Aorta (tissue), 5 donors: ENCODE results near the gene POU3F3. TPM values are rescaled to one million over a fixed set of nuclear protein-coding genes. Genes with fewer than 3 reads are reported as not detected.

Source experiments
- ATAC-seq: fragments of 200-7000 bp; cut with Tn5 transposase; one replicate; pipeline ENCODE4 v1.9.1; 2022; ENCODE audit warnings: moderate library complexity; ENCODE audit not compliant: low FRiP score
- DNase-seq, 2 donors: peaks; one replicate each; pipeline ENCODE4 v3.0.0-alpha.2; 2020
- H3K27ac ChIP-seq, 2 donors: one replicate each; pipeline ENCODE4 v1.5.1; 2013; ENCODE audit warnings: low read length in 2 of 2, mild to moderate bottlenecking in 2 of 2, moderate library complexity in 2 of 2, control low read depth in 1 of 2, inconsistent platforms in 1 of 2, low read depth in 1 of 2
- H3K27me3 ChIP-seq, 2 donors: one replicate each; pipeline ENCODE4 v1.6.1; 2013; ENCODE audit warnings: control low read depth in 1 of 2, low read length in 1 of 2, mild to moderate bottlenecking in 1 of 2, moderate library complexity in 1 of 2; ENCODE audit not compliant: insufficient read depth in 2 of 2, control insufficient read depth in 1 of 2
- H3K36me3 ChIP-seq, 2 donors: one replicate each; pipeline ENCODE4 v1.6.1; 2013; ENCODE audit warnings: control low read depth in 1 of 2, low read length in 1 of 2, mild to moderate bottlenecking in 1 of 2; ENCODE audit not compliant: insufficient read depth in 2 of 2, control insufficient read depth in 1 of 2
- H3K4me1 ChIP-seq, 2 donors: one replicate each; pipeline ENCODE4 v1.6.1; 2013; ENCODE audit warnings: low read length in 2 of 2, control low read depth in 1 of 2, mild to moderate bottlenecking in 1 of 2, moderate library complexity in 1 of 2; ENCODE audit not compliant: insufficient read depth in 2 of 2, control insufficient read depth in 1 of 2
- H3K4me3 ChIP-seq, 2 donors: one replicate each; pipeline ENCODE4 v1.5.1; 2013; ENCODE audit warnings: low read length in 2 of 2, control low read depth in 1 of 2, mild to moderate bottlenecking in 1 of 2
- H3K9me3 ChIP-seq: one replicate; pipeline ENCODE4 v1.6.1; 2013; ENCODE audit warnings: mild to moderate bottlenecking, low read length; ENCODE audit not compliant: control insufficient read depth
- WGBS, 2 donors: extraction: QIAGEN DNeasy Blood & Tissue Kit; methylation state at CpG; one replicate each; pipeline ENCODE4 v1.1.7; 2013; 5-methylcytosine and 5-hydroxymethylcytosine counted together
- intact Hi-C, 2 donors: fragments of 100-400 bp; cut with DNase I; formaldehyde crosslinking; loops; one replicate each; pipeline versions ENCODE4 v1.14.2 to v1.15.0; 2022
- polyA plus RNA-seq, 2 donors: library from polyadenylated mRNA; stranded (reverse); fragments of 200-250 nt; gene quantifications; one replicate each; pipeline ENCODE4 v1.2.3, GENCODE V29; 2013
- total RNA-seq, 2 donors: library from RNA; stranded (reverse); fragmentation: NEBNext Ultra II Directional; extraction: Animal tissue kit (Norgen Biotek cat#: 25700); gene quantifications; one replicate each; pipeline ENCODE4 v1.2.1, GENCODE V29; 2021
- donor health status: healthy with polysubstance abuse.
- donor health status: Bipolar disorder and iron deficiency.
- donor health status: DM: no; HTN: no; CAD: no.
- donor health status: DM: no; HTN: no; CAD: no.
- donor health status: DM: yes; HTN: yes; CAD: no.

Gene POU3F3
- total and polyA plus RNA-seq, 4 donors = 0.15 to 0.74 (median 0.25) TPM; not detected in 1

- H3K27me3 ChIP-seq = no peaks in the 10 kb centered on the region
- no peak overlapping the region for H3K4me3 ChIP-seq
- no peaks in the 10 kb centered on the region for H3K9me3 ChIP-seq
- DNase-seq (no peak), ATAC-seq (no peak)
- H3K27ac ChIP-seq = no peak overlapping the region
- intact Hi-C loops = no loop called here
- no peaks in the 10 kb centered on the region for H3K36me3 ChIP-seq
- H3K4me1 ChIP-seq = no peaks in the 10 kb centered on the region
- 88 to 90% methylated on average over 4 of the region's 4 CpGs for WGBS, 2 donors
These were observed 16.4 kb downstream of the POU3F3 start for GRCh38 chr2:104870100-104870975.

GRCh38 chr2:104871649-104871971 lies 17.7 kb downstream of the POU3F3 start:
- 21 to 28% methylated on average over 8 of the region's 8 CpGs for WGBS, 2 donors
- intact Hi-C loops = no loop called here
- no peaks in the 10 kb centered on the region for H3K27me3 ChIP-seq
- H3K4me1 ChIP-seq = no peaks in the 10 kb centered on the region
- H3K9me3 ChIP-seq = no peaks in the 10 kb centered on the region
- no peak overlapping the region for H3K4me3 ChIP-seq
- no peaks in the 10 kb centered on the region for H3K36me3 ChIP-seq
- ATAC-seq = no peak
- no peak overlapping the region for H3K27ac ChIP-seq
- no peak for DNase-seq

DNA sequence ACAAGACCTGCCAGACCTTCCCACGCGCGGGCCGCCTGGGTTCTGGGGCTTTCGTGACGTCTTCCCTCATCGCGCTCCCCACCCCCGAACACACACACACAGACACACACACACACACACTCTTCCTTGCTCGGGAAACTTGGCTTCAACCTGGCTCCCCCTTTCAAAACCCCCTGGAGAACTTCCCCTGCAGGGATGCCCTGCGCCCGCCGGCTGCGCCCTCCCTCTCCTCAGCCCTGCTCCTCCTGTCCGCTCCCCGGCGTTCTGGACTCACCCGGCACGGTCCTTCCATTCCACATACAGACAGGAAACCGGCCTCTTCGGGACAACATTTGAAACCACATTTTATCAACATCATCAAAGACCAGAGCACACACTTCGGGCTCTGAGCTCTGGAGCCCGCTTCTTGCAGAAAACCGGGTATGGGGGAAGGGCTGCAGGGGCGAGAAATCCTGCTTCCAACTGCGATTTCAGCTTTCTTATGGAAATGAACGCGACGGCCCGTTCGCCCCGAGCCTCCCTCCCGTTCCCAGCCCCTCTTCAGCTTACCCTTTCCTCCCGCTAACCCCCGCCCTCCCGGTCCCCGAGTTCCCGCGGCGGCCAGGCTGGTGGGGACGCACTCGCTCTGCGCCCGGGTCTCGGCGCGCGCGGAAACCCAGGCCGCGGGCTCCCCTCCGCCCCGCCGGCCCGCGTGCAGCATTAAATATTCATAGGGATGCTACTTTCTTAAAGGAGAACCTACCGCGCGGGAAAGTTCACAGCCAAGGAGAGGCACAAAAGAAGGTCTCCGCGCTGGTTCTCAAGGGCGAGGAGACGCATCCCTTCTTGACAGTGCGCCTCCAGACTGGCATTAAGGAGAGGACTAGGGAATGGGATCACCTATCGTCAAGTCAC lies 18.3 kb downstream of the POU3F3 start:
- no peak for ATAC-seq
- H3K4me3 ChIP-seq = no peak overlapping the region
- DNase-seq = no peak
- no peaks in the 10 kb centered on the region for H3K27me3 ChIP-seq
- H3K4me1 ChIP-seq = no peaks in the 10 kb centered on the region
- no peaks in the 10 kb centered on the region for H3K9me3 ChIP-seq
- H3K36me3 ChIP-seq = no peaks in the 10 kb centered on the region
- 3 to 4% methylated on average over 65 of the region's 65 CpGs for WGBS, 2 donors
- no peak overlapping the region for H3K27ac ChIP-seq
- intact Hi-C loops = no loop called here

DNA sequence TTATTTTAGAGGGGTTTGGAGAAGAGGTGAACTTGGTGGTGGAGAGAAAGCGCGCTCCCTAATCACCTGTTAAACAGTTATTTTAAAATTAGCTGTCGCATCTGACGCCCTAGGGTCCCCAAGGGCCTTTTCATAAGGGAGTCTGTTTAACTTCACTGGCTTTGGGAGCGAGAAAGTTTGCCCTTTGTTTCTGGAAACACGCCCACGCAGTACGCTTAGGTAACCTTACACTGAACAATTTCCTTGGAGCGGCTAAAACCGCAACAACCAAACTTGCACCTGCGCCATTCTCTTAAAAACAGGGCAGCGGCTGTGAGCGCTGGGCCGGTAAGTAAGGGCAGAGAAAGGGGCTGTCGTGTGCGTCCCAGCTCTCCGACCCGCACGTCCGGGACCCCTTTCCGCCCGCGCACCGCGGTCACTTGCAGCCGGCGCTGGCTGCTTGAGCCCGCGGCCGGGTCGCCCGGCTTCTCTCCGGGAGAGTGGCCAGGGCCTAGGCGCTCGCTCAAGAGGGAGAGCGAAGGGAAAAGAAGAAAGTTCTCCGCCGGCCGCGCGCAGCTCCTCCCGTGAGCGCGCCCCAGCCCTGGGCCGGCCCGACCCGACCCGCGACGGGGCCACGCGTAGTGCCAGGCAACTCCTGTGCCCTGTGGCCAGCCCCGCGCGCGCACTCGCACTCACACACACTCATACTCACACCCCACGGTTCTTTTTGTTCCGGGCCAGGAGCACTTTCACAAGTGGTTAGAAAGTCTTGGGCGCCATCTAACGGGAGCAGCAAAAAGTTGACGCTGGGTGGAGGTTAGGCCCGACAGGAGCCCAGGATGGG lies 19.2 kb downstream of the POU3F3 start:
- H3K36me3 ChIP-seq = no peaks in the 10 kb centered on the region
- no peaks in the 10 kb centered on the region for H3K27me3 ChIP-seq
- H3K9me3 ChIP-seq = no peaks in the 10 kb centered on the region
- intact Hi-C loops = no loop called here
- ATAC-seq (peak; percentile 52), DNase-seq (no peak)
- H3K4me3 ChIP-seq = peak overlapping the region; percentile 22 to 34
- 1 to 2% methylated on average over 60 to 63 of the region's 63 CpGs for WGBS, 2 donors
- H3K4me1 ChIP-seq = no peaks in the 10 kb centered on the region
- no peak overlapping the region for H3K27ac ChIP-seq

DNA sequence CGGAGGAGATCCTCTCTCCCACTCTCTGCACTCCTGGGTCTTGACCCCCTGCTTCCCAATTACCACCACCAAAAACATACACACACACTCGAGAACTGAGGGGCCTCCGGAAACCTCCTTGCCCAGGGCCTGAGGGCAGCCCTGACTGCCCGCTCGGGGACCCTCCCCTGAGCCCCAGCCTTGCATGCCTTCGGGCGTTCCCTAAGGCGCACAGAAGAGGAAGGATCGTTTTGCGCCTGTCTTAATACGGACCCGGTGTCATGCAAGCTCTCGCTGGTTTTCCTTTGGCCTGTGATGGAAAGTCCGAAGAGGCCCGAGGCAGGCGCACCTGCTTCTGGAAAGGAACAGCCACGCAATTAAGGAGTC lies 19.8 kb downstream of the POU3F3 start:
- DNase-seq (no peak), ATAC-seq (no peak)
- Histone ChIP-seq H3K27me3 (no peaks in the 10 kb centered on the region), H3K9me3 (no peaks in the 10 kb centered on the region), H3K36me3 (no peaks in the 10 kb centered on the region), H3K4me3 (no peak overlapping the region), H3K4me1 (no peaks in the 10 kb centered on the region), H3K27ac (no peak overlapping the region)
- intact Hi-C loops = no loop called here
- WGBS, 2 donors = 52 to 55% methylated on average over 17 of the region's 17 CpGs

- intact Hi-C loops = no loop called here
- Histone ChIP-seq H3K4me3 (no peak overlapping the region), H3K4me1 (no peaks in the 10 kb centered on the region), H3K27me3 (no peaks in the 10 kb centered on the region), H3K27ac (no peak overlapping the region), H3K36me3 (no peaks in the 10 kb centered on the region), H3K9me3 (no peaks in the 10 kb centered on the region)
- 87 to 88% methylated on average over 6 of the region's 6 CpGs for WGBS, 2 donors
- ATAC-seq = no peak
- DNase-seq = no peak
These were observed 20.3 kb downstream of the POU3F3 start for GRCh38 chr2:104874230-104874629.

GRCh38 chr2:104875262-104875661 lies 21.3 kb downstream of the POU3F3 start:
- no peak for DNase-seq
- no peak overlapping the region for H3K4me3 ChIP-seq
- no peaks in the 10 kb centered on the region for H3K27me3 ChIP-seq
- H3K9me3 ChIP-seq = no peaks in the 10 kb centered on the region
- no peak for ATAC-seq
- H3K36me3 ChIP-seq = no peaks in the 10 kb centered on the region
- intact Hi-C loops = no loop called here
- no peaks in the 10 kb centered on the region for H3K4me1 ChIP-seq
- no peak overlapping the region for H3K27ac ChIP-seq
- 82 to 83% methylated on average over 1 of the region's 1 CpG for WGBS, 2 donors

GRCh38 chr2:104876606-104877570 lies 23.0 kb downstream of the POU3F3 start:
- H3K27me3 ChIP-seq = no peaks in the 10 kb centered on the region
- H3K9me3 ChIP-seq = no peaks in the 10 kb centered on the region
- no peak overlapping the region for H3K27ac ChIP-seq
- ATAC-seq (no peak), DNase-seq (no peak)
- H3K4me1 ChIP-seq = no peaks in the 10 kb centered on the region
- intact Hi-C loops = no loop called here
- no peak overlapping the region for H3K4me3 ChIP-seq
- no peaks in the 10 kb centered on the region for H3K36me3 ChIP-seq
- 28 to 31% methylated on average over 14 of the region's 14 CpGs for WGBS, 2 donors
